GM19025 (cell line): ENCODE data around the gene ZNF804A.

Experiments
- ATAC-seq: cut with Tn5 transposase; IDR thresholded peaks from one replicate; pipeline ENCODE4 v1.9.1; 2021; ENCODE audit warnings: mild to moderate bottlenecking, low read depth, moderate library complexity; ENCODE audit not compliant: unreplicated experiment

Gene ZNF804A

DNA sequence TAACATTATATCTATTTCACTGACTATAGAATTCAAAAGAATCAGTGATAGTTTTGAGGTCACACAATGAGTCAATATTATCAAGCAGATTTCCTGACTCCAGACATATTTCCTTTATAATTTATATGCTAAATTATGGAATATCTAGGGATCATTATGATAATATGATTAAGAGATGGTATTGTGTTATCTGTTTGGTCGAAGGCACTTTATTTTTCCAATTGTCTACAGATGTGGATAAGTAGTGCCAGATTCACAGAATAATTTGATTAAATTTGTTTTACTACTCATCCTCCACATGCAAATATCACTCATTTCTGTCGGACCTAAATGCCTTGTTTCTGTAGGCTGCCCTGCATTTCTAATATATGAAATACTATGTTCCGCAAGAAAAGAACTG lies 4.4 kb downstream of the ZNF804A start:
- no peak for ATAC-seq

DNA sequence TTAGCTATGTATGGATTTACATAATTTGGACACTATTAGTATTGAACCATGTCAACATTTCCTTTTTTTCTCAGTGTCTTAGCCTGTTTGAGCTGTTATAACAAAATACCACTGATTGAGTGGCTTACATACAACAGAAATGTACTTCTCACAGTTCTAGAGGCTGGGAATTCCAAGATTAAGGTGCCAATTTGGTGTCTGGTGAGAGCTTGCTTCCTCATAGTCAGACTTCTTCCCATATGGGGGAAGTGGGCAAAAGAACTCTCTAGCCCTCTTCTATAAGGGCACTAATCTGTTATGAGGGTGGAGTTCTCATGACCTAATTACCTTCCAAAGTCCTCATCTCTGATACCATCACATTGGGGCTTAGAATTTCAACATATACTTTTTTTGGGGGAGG lies 12.6 kb downstream of the ZNF804A start:
- no peak for ATAC-seq

DNA sequence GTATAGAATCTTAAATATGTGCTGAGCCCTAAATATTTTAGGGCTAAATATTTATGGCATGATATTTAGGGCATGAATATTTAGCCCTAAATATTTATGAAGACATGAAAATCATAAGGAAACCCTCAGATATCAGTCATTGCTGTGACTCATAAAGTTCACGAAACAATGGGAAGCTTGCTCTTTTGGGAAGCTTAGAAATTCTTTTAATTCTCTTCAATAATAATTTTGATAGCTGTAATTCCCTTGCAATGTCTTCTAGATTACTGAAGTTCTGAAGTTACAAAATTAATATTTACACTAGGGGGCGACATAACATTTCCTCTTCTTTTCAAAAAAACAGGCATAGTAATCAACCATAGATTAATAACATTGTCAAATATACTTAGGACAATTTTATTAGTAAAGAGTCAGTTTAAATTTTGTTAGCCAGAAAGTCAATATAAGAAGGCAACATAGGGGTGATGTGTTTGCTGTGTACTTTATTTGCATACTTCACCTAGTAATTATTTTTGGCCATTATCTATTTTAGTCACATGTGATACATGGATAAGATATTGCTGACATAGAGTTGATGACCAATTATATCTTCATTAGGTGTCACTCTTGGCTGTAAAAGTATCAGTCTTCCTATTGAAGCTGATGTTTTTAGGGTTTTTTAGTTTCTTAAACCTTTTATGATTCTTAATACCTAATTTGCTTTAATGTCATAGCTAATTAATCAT lies 13.2 kb downstream of the ZNF804A start:
- no peak for ATAC-seq

DNA sequence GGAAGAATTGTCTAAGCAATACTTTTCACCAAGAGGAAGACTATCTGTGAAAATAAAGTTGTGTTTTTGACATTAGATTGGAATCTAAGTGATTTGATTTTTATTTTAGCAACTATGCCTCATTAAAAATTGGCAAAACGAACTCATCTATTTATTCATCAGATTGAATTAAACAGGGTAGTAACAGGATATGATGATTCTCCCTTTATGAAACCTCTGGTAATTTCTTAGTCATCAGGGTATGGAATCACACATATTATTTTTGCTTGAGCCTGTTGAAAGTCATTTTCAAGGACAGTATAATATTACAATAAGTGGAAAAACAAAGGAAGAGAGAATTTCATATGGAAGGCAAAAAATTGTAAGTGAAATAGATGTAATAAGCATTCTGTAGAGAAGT lies 22.0 kb downstream of the ZNF804A start:
- no peak for ATAC-seq

DNA sequence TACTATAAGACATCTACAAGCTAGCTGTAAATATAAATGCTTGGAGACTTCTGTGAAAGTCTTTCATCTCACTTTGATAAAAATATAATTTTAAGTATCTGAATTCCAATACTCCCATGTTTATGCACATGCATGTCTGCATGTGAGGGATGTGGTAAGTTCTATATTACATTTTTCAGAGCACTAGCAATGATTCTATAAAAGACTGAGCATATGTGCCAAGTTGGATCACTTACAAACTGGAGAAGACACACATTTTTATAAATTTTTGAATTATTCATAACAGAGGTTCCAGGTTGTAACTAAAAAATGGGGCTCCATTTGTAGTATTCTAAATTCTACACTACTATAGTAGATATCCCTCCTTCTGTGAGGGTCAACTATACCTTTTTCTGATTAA lies 26.0 kb downstream of the ZNF804A start:
- ATAC-seq, result no peak

DNA sequence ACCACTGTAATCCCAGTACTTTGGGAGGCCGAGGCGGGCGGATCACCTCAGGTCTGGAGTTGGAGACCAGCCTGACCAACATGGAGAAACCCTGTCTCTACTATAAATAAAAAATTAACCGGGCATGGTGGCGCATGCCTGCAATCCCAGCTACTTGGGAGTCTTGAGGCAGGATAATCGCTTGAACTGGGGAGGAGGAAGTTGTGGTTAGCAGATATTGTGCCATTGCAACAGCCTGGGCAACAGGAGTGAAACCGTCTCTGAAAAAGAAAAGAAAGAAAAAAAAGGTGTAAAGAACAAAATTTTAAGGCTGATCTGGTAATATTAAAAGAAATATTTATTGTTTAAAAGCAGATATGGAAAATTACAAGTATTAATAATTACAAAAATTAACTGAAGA lies 29.7 kb downstream of the ZNF804A start:
- ATAC-seq, result no peak

DNA sequence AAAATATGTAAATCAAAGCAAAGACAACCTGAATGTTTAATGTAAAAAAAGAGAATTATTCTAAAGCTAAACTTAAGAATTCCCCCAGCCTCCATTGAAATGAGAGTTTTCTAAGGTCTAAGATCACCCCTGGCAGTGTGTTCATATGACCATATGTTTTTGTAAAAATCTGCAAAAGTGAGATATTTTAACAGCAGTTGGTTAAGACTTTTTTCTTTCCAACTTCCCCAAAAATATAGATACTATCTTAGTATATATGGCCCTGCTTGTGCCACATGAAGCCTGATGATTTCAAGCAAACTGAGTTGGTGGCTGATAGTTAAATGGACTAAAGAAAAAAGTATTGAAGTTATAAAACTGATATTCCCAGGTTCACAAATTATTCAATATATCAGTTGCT lies 35.4 kb downstream of the ZNF804A start:
- ATAC-seq, result no peak

DNA sequence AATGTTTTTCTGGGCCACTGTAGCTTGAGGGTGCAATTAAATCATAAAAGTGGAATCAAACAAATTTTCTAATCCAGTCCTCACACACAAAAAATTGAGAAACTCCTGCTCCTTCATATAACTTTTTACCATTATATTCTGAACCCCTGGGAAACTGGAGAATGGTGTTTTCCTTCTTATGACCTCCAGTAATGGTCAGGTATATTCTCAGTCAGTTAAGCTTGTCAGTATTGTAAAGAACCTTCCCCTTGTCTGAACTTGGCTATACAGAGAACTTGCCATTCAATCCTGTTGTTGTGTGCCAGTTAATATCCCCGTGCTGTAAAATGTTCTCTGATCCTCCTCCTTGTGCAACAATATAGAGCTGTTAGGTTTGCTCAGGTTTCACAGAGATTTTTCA lies 39.5 kb downstream of the ZNF804A start:
- ATAC-seq, result no peak

DNA sequence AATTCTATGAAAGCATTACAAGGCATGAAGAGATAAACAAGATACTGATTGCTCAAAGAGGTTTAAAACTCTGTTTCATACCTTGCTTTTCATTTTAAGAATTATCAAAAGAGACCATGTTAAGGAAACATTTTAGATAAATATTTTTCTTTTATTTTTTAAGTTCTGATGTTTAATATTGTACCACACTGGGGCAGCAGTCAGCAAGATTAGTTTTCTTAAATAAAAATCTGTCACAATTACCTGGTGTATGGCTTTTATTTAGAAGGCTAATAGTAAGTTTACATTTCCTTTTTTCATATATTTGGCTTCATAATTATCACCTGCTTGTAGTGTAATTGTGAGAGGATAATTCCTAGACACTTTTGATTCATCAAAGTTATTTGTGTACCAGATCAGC lies 46.4 kb downstream of the ZNF804A start:
- no peak for ATAC-seq

DNA sequence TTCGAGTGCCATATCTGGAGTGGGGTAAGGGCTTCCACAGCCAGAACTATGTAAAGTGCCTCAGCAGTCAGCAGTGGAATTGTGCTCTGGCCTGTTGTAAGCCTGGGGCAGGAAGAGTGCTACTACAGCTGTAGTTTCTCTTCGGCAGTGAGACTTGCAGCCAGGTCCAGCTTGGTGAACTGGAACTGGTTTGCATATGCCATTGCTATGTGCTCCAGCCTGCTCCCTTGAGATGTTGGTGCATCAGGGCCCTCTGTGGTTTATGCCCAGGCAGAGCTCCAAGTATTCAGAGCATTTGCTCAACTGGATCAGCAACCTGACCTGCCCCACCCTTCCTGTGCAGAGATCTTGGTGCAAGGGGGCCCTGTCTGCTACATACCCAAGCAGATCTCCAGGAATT lies 47.8 kb downstream of the ZNF804A start:
- peak; percentile 87 for ATAC-seq

DNA sequence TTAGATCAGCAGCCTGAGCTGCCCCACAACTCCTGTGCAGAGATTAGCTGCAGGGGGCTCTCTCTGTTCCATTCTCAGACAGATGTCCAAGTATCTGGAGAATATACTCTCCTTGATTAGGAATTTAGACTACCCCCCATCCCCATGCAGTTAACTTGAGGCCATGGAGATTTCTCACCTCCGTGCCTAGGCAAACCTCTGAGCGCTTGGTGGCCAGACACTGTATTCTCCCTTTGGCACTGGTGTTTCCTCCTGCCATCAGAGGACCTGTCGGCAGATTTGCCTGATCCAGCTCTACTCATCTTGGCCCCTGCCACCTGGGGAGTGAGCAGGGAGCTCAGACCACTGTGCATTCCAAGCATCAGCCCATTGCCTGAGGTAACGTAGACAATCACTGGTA lies 48.3 kb downstream of the ZNF804A start:
- ATAC-seq, result no peak

DNA sequence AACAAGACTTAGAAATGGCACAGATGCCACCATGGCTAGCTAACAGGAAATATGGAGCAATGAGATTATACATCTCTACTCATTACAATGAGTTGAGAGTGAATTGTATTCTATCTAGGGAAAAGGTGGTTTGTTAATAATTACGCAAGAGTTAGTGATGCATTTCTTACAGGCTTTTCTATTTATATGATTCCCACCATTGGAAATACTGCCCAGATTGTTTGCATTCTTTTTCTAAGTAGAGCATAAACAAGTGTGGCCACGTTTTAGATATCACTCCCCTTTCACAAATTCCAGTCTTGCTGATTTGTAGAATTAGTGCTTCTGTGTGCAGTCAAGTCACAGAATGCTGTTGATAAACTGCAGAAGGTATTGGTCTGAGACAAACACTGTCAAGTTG lies 56.6 kb downstream of the ZNF804A start:
- no peak for ATAC-seq

DNA sequence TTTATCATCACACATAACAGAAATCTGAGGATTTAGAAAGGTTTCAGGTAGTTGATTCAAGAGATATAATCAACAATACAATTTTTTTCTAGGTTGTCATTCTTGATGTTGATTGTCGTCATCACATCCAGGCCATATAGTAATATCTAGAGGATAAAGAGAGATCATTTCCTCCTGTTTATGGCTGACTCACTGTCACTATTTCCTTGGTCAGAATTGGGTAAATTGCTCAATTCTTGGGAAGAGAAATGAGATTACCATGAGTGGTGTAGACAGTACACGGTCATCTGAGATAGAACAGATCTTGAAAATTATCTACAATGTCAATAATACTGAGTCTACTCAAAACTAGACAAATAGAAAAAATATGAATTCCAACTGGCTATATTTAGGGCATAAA lies 78.8 kb downstream of the ZNF804A start:
- no peak for ATAC-seq

DNA sequence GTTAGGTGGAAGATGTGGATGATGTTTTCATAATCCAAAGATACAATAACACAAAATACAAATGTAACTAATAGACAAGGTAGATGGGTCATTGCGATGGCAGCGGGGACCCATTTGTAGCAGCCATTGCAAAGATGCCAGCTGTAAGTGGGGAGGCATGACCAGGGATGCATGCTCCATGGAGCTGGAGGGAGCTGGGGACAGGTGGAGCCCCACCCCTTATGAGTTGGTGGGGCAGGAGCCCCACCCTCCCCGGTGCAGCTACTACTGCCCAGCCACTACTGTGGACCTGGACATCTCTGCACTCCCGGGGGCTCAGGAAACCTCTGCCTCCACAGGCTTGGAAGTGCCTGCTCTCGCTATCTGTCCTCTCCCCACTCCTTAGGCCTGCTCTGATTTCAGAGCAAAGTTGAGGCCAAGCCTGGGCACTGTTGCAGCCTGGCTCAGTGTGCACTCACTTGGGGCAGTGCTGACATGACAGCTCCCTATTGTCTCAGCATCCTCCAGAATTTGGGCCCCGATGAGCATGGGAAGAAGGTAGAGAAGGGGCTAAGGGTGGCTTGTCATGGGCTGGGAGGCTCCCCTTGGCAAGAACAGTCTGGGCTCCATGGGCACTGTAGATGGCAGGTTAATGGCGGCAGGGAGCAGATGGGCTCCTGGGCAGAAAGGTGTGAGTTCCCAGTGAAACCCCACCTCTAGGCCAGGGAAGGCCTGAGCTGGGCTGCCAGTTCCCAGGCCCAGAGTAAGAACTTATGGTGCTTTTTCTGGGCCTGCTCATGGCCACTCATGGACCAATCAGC lies 81.1 kb downstream of the ZNF804A start:
- ATAC-seq, result no peak

DNA sequence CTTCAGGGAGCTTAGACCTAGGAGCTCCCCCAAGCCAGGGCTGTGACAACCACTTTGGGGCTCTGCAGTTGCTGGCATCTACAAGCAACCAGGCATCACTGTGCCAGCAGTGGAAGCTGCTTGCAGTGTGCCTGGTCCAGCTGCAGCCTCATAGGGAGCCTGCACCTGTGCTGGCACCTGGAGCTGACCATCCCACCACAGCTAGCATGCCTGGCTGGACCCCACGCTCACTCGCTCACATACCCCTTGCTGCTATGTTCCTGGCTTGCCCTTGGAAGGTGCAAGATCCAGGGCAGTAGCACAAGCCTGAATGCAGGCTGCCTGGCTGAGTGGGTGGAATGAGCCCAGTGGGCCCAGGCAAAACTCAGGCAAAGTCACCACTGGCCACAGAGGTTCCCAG lies 82.5 kb downstream of the ZNF804A start:
- ATAC-seq, result no peak

DNA sequence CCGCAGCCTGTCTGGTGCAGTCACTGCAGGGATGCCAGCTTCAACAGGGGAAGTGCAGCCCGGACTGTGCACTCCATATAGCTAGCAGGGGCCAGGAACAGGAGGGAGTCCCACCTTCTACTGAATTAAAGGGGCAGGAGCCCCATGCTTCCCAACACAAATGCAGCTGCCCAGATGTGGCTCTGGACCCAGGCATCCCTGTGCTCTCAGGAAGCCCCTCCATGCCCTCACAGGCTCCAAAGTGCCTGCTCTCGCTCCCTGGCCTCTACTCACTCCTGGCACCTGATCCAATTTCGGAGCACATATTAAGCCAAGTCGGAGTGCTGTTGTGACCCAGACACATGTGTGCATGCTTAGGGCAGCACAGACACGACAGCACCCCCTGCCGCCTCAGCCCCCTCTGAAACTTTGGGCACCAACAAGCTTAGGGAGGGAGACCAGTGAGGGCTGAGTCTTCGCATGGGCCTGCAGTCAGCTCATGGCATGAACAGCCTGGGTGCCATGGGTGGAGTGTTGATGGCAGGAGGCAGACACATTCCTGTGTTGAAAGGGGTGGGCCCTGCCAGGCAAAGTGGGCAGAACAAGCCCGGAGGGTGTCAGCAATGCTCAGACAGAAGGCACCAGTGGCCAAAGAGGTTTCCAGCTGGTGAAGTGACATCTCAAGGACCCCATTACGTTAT lies 83.5 kb downstream of the ZNF804A start:
- no peak for ATAC-seq

DNA sequence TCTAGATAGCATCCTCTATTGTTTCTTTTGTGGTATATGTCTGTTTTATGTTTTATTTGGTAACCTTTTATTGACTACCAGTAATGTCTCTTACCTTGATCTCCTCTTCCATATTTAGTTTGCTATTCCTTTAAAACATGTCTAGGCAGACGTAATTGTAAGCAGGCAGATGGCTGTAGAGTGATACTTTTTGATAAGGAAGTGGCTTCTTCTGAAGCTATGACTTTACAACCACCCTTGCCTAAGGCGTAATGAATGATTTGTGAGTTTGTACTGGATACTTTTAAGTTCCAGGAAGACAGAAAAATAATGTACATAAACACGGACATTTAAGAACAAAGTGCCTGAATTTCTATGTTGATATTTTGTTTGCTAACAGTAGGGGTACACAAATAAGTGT lies 85.6 kb downstream of the ZNF804A start:
- no peak for ATAC-seq

DNA sequence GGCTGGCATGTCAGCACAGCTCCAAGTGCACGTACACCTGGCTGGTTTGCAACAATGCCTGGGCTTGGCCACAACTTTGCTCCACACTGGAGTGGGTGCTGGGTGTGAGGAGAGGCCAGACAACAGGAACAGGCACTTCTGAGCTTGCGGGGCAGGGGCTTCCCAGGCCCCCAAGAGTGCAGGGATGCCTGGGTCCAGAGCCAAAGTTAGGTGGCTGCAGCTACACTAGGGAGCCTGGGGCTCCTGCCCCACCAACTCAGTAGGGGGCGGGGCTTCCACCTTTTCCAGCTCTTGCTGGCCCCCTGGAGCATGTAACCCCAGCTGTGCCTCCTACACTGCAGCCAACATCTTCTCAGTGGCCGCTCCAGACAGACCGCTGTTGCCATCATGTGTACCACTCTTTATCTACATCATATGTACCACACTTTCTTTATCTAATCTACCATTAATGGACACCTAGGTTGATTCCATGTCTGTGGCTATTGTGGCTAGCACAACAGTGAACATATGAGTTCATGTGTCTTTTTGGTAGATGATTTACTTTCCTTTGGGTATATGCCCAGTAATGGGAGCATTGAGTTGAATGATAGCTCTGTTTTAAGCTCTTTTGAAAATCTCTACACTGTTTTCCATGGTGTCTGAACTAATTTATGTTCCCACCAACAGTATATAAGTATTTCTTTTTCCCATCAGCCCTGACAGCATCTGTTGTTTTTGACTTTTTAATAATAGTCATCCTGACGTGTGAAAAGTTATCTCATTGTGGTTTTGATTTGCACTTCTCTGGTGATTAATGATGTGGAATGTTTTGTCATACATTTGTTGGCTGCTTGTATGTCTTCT lies 87.9 kb downstream of the ZNF804A start:
- ATAC-seq, result peak; percentile 65

DNA sequence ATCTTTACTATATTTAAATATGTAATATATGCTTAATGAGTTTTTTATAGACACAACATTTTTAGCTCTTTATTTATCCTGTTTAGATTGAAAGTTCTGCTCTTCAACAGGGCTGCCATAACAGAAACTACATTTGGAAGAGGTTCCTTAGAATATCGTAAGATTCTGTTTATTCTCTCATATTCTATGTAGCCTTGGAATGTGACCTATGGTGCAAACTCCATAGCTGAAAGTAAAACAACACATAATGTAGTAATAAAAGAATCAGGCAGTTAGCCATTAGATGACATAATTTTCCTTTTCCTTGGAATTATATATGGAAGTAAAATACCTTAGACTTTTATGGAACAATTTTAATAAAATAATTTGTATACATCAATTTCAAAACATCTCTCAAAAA lies 91.3 kb downstream of the ZNF804A start:
- no peak for ATAC-seq

DNA sequence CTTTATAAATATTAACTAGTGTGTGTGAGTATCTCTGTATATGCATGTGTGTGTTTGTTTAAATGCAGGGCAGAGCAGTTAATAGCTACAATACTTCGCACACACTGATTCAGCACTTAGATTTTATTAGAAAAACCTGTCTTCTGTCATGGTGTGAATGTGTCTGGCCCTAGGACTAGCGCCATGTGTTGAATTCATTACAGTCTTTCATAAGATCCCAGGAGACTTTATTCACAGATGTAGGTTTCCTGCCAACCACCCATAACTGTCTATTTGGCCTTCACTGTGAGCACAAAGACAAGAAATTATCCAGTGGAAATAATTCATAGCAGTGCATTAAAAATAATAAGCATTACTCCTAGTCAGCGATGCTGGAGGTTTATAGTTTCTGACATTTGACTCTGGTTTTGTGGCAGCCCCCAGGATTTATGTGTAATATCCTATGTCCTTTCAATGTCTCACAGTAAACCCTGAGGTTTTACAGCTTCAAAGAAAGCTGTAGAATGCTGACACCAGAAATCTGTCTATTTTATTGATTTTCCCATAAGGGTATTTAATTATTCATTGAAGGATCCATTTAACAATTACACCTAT lies 93.9 kb downstream of the ZNF804A start:
- ATAC-seq, result no peak
